C4-2B (cell line): ENCODE measurements around the gene KRT9.

Source experiments
- H3K27ac ChIP-seq: fragments of 450-650 bp; 2 replicates; pipeline ENCODE4 v1.5.1; 2017
- ZFX ChIP-seq: fragments of 450-650 bp; IDR thresholded peaks from 2 replicates; pipeline ENCODE4 v1.6.1; 2017
- TF ChIP-seq, protein P1 (sequence below): fragments of 450-650 bp; conservative IDR thresholded peaks from 2 replicates; pipeline ENCODE4 v1.5.1; 2017; ENCODE audit warnings: mild to moderate bottlenecking

KRT9 gene

GRCh38 chr17:41536741-41537613 lies 34.9 kb downstream of the KRT9 start:
- peak overlapping the region; percentile 72 for H3K27ac ChIP-seq
- no peak for TF ChIP-seq ZFX
- TF ChIP-seq, protein P1, sequence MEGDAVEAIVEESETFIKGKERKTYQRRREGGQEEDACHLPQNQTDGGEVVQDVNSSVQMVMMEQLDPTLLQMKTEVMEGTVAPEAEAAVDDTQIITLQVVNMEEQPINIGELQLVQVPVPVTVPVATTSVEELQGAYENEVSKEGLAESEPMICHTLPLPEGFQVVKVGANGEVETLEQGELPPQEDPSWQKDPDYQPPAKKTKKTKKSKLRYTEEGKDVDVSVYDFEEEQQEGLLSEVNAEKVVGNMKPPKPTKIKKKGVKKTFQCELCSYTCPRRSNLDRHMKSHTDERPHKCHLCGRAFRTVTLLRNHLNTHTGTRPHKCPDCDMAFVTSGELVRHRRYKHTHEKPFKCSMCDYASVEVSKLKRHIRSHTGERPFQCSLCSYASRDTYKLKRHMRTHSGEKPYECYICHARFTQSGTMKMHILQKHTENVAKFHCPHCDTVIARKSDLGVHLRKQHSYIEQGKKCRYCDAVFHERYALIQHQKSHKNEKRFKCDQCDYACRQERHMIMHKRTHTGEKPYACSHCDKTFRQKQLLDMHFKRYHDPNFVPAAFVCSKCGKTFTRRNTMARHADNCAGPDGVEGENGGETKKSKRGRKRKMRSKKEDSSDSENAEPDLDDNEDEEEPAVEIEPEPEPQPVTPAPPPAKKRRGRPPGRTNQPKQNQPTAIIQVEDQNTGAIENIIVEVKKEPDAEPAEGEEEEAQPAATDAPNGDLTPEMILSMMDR: no peak

GRCh38 chr17:41535764-41536481 lies 35.9 kb downstream of the KRT9 start:
- peak overlapping the region; percentile 72 for H3K27ac ChIP-seq
- TF ChIP-seq, protein P1: no peak
- TF ChIP-seq ZFX: no peak

GRCh38 chr17:41534899-41535546 lies 36.8 kb downstream of the KRT9 start:
- H3K27ac ChIP-seq: peak overlapping the region; percentile 72
- no peak for TF ChIP-seq ZFX
- TF ChIP-seq, protein P1: no peak

GRCh38 chr17:41533613-41534012 lies 38.2 kb downstream of the KRT9 start:
- H3K27ac ChIP-seq: no peak overlapping the region
- TF ChIP-seq, protein P1: no peak
- no peak for TF ChIP-seq ZFX

DNA sequence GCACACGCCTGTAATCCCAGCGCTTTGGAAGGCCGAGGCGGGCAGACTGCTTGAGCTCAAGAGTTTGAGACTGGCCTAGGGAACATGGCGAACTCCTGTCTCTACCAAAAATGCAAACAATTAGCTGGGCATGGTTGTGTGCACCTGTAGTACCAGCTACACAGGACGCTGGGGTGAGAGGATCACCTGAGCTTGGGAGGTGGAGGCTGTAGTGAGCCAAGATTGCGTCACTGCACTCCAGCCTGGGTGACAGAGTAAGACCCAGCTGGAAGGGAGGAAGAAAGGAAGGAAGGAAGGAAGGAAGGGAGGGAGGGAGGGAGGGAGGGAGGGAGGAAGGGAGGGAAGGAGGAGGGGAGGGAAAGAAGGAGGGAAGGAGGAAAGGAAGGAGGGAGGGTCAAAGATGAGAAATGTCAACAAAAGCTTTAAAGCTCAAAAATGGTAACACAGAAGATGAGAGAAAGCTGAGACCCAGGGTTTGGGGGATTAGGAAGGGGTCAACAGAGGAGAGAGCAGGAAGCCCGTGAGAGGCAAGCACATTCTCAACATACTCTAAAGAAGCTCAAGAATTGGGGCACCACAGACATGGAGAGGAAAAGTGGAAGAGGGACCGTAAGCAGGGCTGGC lies 38.8 kb downstream of the KRT9 start:
- no peak overlapping the region for H3K27ac ChIP-seq
- TF ChIP-seq, protein P1: no peak
- TF ChIP-seq ZFX: no peak

DNA sequence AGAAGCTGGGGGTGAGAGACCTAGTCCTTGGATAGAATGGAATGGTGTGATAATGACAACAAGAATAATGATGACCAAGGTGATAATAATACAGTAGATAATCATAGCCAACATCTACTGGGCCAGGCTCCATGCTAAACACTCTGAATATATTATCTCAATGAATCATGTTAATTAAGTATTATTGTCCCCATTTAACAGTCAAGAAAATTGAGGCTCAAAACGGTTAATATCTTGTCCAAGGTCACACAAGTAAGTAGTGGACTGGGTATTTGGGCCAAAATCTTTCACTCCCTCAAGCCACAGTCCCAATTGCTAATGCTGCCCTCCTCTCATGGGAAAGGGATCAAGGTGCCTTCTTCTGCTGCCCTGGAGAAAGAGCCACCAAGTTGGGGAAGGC lies 39.9 kb downstream of the KRT9 start:
- no peak overlapping the region for H3K27ac ChIP-seq
- TF ChIP-seq, protein P1: no peak
- no peak for TF ChIP-seq ZFX
